Hematopoietic multipotent progenitor cell treated with erythropoietin and hydrocortisone succinate and interleukin-3 and kit ligand, for 15 days (in vitro differentiated cells): ENCODE measurements around the gene NTHL1.

Experiments used
- DNase-seq: peaks from one replicate; pipeline ENCODE4 v3.0.0-alpha.2; 2015; ENCODE audit warnings: low spot score

The NTHL1 gene

DNA sequence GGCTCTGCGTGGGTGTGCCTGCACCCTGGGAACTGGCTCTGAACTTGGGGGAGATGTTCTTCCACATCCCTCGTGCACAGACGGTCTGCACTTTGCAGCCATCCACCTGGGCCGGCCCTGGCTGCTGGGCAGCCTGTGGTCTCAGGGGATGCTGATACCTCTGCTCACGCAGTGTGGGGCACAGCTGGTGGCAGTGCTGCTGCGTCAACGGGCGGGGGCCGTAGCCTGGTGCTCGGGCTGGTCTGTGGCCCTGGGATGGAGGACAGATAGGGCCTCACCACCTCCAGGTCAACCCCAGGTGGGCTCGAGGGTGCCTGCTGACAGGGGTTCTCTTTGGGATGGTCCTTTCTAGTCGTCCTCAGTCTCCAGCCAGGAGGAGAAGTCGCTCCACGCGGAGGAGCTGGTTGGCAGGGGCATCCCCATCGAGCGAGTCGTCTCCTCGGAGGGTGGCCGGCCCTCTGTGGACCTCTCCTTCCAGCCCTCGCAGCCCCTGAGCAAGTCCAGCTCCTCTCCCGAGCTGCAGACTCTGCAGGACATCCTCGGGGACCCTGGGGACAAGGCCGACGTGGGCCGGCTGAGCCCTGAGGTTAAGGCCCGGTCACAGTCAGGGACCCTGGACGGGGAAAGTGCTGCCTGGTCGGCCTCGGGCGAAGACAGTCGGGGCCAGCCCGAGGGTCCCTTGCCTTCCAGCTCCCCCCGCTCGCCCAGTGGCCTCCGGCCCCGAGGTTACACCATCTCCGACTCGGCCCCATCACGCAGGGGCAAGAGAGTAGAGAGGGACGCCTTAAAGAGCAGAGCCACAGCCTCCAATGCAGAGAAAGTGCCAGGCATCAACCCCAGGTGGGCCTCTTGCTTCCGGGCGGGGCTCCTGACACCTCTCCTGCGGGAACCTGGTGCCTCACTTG is 36.5 kb upstream of the NTHL1 start:
- DNase-seq, result no peak

DNA sequence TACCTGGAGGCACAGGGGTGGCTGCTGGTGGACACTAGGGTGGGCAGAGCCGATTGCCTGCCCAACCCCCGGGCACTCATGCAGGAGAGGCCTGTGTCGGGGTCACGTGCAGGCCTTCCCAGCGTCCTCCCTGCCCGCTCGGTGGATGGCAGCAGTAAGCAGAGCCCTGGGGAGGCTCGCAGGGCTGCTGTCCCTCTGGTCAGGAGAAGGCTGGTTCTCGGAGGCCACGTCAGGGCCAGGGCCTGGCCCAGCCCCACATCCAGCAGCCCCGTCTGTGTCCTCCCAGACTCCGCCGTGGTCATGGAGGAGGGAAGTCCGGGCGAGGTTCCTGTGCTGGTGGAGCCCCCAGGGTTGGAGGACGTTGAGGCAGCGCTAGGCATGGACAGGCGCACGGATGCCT is 35.8 kb upstream of the NTHL1 start:
- no peak for DNase-seq

DNA sequence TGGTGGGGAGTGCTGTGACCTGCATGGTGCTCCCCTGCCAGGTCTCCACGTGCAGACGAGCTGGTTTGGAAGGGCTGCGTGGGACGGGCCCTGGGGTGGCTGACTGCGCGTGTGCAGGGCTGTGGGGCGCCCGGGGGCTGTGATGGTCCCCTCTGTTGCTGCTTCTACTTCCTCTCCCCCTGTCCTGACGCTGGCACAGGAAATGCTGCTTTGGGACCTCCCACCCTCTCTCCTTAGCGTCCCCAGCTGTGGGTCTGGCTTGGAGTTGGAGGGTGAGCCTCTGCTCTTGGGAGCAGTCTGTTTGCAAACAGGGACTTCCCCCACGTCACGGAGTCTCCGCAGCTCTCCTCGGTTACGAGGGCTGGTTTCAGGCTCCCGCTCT is 35.3 kb upstream of the NTHL1 start:
- no peak for DNase-seq

- DNase-seq, result no peak
Measured at GRCh38 chr16:2082171-2082982, 34.7 kb upstream of the NTHL1 start.

DNA sequence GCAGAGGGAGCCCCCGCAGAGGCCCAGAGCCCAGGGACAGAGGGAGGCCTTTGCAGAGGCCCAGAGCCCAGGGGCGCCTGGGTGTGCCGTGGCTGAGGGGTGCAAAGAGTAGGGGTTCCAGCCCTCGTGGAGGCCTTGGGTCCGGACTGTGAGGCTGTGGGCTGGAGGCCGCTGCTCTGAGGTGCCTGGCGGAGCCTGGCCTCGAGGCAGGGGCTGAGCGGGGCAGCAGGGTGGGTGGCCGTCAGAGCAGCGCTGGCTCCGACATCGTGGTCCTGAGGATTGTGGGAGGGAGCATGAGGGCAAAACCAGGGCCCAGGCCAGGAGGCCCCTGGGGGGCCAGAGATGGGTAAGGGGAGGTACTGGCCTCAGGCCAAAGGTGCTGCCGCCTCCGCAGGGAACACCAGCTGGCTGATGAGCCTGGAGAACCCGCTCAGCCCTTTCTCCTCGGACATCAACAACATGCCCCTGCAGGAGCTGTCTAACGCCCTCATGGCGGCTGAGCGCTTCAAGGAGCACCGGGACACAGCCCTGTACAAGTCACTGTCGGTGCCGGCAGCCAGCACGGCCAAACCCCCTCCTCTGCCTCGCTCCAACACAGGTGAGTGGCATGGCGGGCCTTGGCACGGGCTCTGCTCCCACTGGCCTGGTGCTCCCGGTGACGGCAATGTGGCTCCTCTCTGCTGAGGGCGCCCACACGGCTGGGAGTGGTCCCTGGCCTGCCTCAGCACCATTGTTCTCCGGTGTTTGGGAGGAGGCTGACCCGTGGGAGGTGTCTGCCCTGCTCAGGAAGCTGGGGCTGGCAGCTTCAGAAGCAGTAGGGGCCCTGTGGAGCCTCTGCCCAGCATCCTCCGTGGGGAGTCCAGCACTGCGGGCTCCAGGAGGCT is 33.8 kb upstream of the NTHL1 start:
- DNase-seq, result no peak

GRCh38 chr16:2079991-2080390 is 32.4 kb upstream of the NTHL1 start:
- no peak for DNase-seq

DNA sequence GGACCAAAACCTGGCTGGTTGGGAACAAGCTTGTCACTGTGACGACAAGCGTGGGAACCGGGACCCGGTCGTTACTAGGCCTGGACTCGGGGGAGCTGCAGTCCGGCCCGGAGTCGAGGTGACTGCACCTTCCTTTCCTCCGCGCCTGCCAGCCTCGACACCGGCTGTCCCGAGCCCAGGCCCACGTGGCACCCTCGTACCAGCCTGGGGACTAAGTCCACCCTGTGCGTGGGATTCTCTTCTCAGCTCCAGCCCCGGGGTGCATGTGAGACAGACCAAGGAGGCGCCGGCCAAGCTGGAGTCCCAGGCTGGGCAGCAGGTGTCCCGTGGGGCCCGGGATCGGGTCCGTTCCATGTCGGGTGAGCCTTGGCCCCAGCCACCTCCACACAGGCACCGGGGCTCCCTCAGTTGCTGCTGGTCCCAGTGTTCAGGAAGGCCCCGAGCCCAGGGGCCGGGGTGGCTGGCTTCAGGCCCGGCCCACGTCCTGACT is 31.7 kb upstream of the NTHL1 start:
- no peak for DNase-seq

- no peak for DNase-seq
Measured at GRCh38 chr16:2078691-2079090, 31.1 kb upstream of the NTHL1 start.

- no peak for DNase-seq
Measured at GRCh38 chr16:2078096-2078495, 30.5 kb upstream of the NTHL1 start.

DNA sequence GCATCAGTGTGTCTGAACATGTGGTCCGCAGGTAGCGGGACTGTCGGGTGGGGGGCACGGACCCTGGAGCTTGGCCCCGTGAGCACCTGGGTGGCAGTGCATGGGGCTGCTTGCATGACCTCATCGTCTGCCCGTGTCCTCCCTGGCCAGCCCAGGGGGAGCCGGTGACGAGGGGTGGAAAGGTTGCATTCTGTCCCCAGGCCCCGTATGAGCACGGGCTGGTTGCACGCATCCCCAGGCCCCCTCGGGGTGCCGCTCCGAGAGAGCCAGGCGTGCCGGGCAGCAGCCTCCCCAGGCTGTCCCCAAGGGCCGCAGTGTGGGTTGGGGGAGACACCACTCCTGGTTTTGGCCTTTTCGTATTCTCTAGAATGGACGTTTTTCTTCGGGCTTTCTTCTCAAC is 30.1 kb upstream of the NTHL1 start:
- no peak for DNase-seq

GRCh38 chr16:2077016-2077415 is 29.4 kb upstream of the NTHL1 start:
- DNase-seq, result no peak

DNA sequence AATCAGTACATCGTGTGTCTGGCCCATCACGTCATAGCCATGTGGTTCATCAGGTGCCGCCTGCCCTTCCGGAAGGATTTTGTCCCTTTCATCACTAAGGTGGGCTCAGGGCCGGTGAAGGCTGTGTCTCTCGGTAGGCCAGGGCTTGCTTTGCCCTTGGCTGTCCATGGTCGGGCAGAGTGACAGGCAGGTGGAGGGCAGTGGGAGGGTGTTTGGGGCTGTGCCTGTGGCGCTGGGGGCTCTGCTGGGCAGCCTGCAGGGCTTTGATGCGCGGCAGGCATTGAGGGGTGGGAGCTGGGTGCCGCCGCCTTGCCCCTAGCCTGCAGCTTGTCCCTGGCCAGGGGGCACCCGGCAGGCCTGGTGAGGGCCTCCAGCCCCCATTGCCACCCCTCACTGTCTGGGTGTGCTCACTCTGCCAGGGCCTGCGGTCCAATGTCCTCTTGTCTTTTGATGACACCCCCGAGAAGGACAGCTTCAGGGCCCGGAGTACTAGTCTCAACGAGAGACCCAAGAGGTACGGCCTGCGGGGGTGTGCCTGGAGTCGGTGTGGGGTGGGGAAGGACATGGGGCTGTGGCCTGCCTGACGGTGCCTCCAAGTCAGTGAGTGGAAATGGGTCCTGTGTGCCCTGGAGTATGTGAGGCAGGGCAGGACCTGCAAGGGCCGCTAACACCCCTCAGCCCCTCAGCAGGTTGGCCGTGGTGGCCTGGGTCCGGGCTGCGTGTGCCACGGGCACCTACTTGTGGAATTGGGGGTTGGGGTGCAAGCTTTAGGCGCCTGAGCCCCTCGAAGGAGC is 28.6 kb upstream of the NTHL1 start:
- no peak for DNase-seq

DNA sequence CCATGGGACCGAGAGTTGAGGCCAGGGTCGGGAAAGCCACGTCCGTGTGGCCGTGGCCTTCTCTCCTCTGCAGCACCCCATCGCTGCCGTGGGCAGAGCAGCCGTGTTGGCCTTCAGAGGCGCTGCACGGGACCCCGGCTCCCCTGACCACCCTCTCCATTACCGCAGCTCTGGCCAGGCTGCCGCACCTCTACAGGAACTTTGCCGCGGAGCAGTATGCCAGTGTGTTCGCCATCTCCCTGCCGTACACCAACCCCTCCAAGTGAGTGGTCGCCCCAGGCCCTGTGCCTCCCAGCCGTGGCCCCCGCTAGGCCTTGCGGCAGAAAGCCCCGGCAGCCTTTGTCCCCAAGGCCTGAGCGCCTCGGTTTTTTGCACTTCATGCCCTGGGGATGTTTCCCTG is 28.0 kb upstream of the NTHL1 start:
- no peak for DNase-seq

DNA sequence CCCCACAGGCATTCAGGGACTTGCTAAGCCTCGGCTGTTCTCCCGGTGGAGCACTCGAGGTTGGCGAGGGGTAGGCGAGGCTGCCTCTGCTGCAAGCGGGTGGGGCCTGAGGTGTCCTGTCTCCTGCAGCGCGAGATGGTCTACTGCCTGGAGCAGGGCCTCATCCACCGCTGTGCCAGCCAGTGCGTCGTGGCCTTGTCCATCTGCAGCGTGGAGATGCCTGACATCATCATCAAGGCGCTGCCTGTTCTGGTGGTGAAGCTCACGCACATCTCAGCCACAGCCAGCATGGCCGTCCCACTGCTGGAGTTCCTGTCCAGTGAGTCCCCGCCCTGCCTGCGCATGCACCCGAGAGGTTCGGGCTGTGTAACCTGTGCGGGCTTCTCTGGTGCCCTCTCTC is 26.4 kb upstream of the NTHL1 start:
- no peak for DNase-seq

- no peak for DNase-seq
Measured at GRCh38 chr16:2072926-2073325, 25.3 kb upstream of the NTHL1 start.

GRCh38 chr16:2071454-2072202 is 24.0 kb upstream of the NTHL1 start:
- DNase-seq, result no peak

GRCh38 chr16:2070576-2071453 is 23.2 kb upstream of the NTHL1 start:
- DNase-seq, result no peak

DNA sequence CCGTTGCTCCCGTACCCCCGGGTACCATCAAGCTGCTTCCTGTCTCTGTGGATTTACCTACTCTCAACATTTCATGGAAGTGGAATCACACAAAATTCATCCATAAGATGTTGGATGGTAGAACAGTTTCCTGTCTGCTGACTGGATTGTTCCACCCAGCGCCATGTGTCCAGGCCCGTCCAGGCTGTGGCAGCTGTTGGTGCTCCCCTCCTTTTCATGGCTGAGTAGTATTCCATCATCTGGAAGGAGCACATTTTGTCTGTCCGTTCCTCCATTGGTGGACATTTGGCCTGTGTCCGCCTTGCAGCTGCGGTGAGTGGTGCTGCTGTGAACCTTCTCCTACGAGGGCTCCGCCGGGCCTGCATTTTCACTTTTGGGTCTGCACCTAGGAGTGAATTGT is 18.5 kb upstream of the NTHL1 start:
- no peak for DNase-seq

DNA sequence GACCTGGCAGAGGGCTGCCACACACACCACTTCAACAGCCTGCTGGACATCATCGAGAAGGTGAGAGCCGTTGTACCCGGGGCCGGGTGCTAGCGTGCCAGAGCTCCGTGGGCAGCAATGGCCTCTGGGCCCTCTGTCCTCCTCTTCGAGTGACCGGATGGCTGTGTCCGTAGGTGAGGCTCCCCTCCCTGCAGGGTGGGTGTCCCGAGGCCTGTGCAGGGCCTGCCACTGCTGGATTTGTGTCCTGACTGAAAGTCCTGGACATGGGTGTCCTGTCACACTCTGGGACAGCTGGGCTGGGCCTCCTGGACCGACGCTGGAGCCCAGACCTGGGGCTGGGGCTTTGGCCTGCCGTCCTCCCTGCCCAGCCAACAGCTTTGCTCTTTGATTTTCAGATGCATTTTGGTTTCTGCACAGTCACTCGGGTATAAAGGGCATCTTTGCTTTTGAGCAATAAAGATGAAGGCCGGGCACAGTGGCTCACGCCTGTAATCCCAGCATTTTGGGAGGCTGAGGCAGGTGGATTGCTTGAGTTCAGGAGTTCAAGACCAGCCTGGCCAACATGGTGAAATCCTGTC is 16.8 kb upstream of the NTHL1 start:
- no peak for DNase-seq
